Nephron progenitor cell (in vitro differentiated cells): ENCODE data around the gene LAMA4.

Experiments
- DNase-seq: peaks from one replicate; pipeline ENCODE4 v3.0.0; 2021
- H3K27ac Mint-ChIP-seq: 2 replicates; pipeline ENCODE4 v1.8.0; 2021; ENCODE audit warnings: mild to moderate bottlenecking, moderate library complexity, mixed read lengths
- H3K27me3 Mint-ChIP-seq: 2 replicates; pipeline ENCODE4 v1.8.0; 2021; ENCODE audit warnings: mild to moderate bottlenecking, low read depth, mixed read lengths; ENCODE audit not compliant: poor library complexity
- H3K36me3 Mint-ChIP-seq: 2 replicates; pipeline ENCODE4 v1.8.0; 2021; ENCODE audit warnings: low read depth, mixed read lengths
- H3K4me1 Mint-ChIP-seq: 2 replicates; pipeline ENCODE4 v1.8.0; 2021; ENCODE audit warnings: mixed read lengths
- H3K4me3 Mint-ChIP-seq: 2 replicates; pipeline ENCODE4 v1.8.0; 2021; ENCODE audit warnings: mild to moderate bottlenecking, moderate library complexity, mixed read lengths
- H3K9me3 Mint-ChIP-seq: 2 replicates; pipeline ENCODE4 v1.8.0; 2021; ENCODE audit warnings: mild to moderate bottlenecking, moderate library complexity, mixed read lengths
- TF ChIP-seq, protein P1 (sequence below): fragments of 200-600 bp; sonication (generic); IDR thresholded peaks from 2 replicates; pipeline ENCODE4 v1.5.0; 2021; ENCODE audit warnings: antibody characterized with exemption

The LAMA4 gene

DNA sequence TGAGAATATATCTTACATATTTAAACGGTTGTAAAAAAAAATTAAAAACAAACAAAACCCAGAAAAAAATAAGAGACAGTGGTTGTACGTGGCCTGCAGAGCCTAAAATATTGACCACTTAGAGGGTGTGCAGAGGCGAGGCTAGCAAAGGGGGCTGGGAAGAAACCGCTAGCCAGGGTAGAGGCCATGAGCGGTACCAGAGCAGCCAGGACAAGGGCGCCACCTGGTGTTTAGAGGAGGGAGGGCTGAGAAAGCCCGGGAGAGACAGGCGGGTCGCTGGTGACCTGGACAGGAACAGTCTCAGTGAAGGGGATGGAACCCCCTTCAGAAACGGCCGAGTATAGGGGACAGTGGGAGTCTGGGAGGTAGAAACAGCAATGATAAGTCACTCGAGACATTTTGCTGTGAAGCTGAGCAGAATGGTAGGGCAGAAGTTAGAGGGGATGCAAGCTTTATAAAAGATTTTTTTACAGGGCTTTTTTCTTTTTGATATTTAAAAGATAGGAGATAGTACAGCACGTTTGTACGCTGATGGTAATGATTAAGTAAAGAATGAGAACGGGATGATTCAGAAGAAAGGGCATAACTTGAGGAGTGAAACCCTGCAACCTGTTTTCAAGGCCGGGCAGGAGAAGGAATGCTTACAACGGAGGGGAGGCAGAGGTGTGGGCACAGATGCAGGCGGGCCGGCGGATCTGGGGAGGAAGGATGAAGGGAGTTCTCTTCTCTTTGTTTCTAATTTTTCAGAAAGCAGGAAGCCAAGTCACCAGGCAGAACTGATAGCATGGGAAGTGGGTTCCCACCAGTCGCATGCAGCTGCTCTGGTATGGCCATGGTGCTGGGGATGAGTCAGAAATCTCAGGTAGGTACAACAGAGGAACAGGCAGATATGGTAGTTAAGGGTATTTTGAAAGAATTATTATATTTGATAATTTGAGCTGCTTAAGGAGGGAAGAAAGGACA is 90.8 kb downstream of the LAMA4 start:
- peaks cover 21% of the 10 kb centered on the region for H3K36me3 Mint-ChIP-seq
- no peak overlapping the region for H3K27ac Mint-ChIP-seq
- peak; percentile 85 for DNase-seq
- TF ChIP-seq, protein P1, sequence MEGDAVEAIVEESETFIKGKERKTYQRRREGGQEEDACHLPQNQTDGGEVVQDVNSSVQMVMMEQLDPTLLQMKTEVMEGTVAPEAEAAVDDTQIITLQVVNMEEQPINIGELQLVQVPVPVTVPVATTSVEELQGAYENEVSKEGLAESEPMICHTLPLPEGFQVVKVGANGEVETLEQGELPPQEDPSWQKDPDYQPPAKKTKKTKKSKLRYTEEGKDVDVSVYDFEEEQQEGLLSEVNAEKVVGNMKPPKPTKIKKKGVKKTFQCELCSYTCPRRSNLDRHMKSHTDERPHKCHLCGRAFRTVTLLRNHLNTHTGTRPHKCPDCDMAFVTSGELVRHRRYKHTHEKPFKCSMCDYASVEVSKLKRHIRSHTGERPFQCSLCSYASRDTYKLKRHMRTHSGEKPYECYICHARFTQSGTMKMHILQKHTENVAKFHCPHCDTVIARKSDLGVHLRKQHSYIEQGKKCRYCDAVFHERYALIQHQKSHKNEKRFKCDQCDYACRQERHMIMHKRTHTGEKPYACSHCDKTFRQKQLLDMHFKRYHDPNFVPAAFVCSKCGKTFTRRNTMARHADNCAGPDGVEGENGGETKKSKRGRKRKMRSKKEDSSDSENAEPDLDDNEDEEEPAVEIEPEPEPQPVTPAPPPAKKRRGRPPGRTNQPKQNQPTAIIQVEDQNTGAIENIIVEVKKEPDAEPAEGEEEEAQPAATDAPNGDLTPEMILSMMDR = peak; percentile 92
- peaks cover 30% of the 10 kb centered on the region for H3K27me3 Mint-ChIP-seq
- peaks cover 5% of the 10 kb centered on the region for H3K4me1 Mint-ChIP-seq
- no peaks in the 10 kb centered on the region for H3K9me3 Mint-ChIP-seq
- no peak overlapping the region for H3K4me3 Mint-ChIP-seq

DNA sequence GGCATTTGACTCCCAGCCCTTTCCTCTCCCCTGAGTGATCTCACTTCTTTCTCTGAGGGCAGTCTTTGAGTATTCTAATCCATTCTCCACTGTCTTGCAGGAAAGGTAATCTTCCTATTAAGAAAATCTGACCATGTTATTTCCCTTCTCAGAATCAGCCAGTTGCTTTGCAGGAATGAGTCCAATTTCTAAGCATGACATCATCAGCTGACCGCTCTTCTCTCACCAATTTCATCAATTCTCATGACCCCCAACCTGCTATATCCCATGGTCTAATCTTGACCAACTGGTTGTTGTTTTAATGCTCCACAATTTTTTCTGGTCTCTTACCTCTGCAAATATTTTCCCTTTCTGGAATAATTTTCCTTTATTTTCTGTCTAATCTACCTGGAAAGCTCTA is 93.6 kb downstream of the LAMA4 start:
- TF ChIP-seq, protein P1 = no peak
- Mint-ChIP-seq H3K36me3 (peaks cover 20% of the 10 kb centered on the region), H3K27me3 (peaks cover 27% of the 10 kb centered on the region), H3K9me3 (no peaks in the 10 kb centered on the region), H3K4me3 (no peak overlapping the region), H3K27ac (no peak overlapping the region), H3K4me1 (peaks cover 15% of the 10 kb centered on the region)
- DNase-seq = no peak

DNA sequence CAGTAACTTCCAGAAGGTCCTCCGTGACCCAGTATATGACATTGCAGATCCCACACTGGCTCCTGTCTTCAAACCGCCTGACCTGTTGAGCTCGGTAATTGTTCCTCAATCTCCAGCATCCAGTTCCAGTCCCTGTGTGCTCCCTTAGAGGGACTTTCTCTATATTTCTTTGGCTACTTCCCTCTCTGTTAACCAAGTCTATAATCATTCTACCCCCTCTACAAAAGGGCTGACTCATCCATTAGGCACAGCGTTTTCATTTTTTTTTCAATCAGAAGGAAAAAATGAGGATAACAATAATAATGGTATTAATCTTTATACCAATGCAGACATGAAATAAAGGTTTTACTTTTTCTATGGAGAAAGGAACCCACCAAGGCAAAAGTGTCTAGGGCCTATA is 97.7 kb downstream of the LAMA4 start:
- H3K4me3 Mint-ChIP-seq = no peak overlapping the region
- H3K27ac Mint-ChIP-seq = peak overlapping the region; percentile 30
- TF ChIP-seq, protein P1 = no peak
- peaks cover 11% of the 10 kb centered on the region for H3K36me3 Mint-ChIP-seq
- peaks cover 7% of the 10 kb centered on the region for H3K27me3 Mint-ChIP-seq
- peaks cover 20% of the 10 kb centered on the region for H3K4me1 Mint-ChIP-seq
- H3K9me3 Mint-ChIP-seq = no peaks in the 10 kb centered on the region
- no peak for DNase-seq

DNA sequence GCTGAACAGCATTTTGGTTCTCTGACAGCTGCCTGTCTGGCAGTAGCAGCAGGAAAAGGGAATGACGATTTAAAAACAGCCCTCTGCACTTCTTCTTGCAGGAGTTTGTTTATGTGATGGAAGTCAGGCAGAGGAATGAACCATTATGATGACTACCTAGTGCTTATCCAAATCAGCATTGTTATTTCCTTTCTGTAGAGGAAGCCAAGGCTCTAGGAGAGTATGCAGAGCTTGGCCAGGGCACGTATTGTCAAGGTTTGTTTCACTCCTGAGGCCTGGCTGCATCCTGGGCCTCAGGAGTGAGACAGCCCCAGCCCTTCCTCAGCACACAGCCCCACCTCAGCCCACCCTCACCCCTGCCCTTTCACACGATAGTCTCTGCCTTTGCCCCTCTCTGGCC is 98.5 kb downstream of the LAMA4 start:
- Mint-ChIP-seq H3K36me3 (peaks cover 8% of the 10 kb centered on the region), H3K9me3 (no peaks in the 10 kb centered on the region)

DNA sequence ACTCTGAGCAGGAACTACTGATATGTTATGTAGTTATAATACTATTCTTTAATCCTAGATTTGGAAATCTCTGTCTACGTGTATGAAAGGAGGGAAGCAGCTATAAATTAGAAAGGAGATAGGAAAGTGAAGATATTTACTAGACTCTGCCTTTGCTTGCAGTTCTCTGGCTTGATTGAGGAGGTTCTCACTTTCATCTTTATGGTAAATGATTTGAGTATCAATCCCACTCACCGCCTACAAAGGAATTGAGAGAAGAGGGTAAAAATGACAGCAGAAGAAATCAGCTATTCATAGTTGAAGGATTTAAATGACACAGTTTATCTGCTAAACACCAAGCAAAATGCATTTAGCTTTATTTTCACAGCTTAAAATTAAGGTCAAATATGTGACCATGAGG is 99.7 kb downstream of the LAMA4 start:
- Mint-ChIP-seq H3K9me3 (no peaks in the 10 kb centered on the region), H3K27ac (no peak overlapping the region), H3K4me3 (no peak overlapping the region), H3K36me3 (peaks cover 8% of the 10 kb centered on the region), H3K4me1 (peaks cover 29% of the 10 kb centered on the region), H3K27me3 (peaks cover 7% of the 10 kb centered on the region)
- TF ChIP-seq, protein P1 = no peak
- DNase-seq = no peak

More for the DNA sequence above, 98.5 kb downstream of the LAMA4 start:
- Mint-ChIP-seq H3K4me3 (no peak overlapping the region), H3K27me3 (peaks cover 7% of the 10 kb centered on the region), H3K4me1 (peaks cover 20% of the 10 kb centered on the region), H3K27ac (no peak overlapping the region)
- TF ChIP-seq, protein P1 = no peak
- no peak for DNase-seq
